ENCODE data around the gene TUBA1C. TPM values are rescaled to one million over a fixed set of nuclear protein-coding genes. Genes with fewer than 3 reads are reported as not detected.
A peak's percentile ranks its signal among the peaks of the same experiment; 100 is the strongest.

TUBA1C gene
- total RNA-seq, 1 experiment from 2014 or later, result 1,376 TPM

DNA sequence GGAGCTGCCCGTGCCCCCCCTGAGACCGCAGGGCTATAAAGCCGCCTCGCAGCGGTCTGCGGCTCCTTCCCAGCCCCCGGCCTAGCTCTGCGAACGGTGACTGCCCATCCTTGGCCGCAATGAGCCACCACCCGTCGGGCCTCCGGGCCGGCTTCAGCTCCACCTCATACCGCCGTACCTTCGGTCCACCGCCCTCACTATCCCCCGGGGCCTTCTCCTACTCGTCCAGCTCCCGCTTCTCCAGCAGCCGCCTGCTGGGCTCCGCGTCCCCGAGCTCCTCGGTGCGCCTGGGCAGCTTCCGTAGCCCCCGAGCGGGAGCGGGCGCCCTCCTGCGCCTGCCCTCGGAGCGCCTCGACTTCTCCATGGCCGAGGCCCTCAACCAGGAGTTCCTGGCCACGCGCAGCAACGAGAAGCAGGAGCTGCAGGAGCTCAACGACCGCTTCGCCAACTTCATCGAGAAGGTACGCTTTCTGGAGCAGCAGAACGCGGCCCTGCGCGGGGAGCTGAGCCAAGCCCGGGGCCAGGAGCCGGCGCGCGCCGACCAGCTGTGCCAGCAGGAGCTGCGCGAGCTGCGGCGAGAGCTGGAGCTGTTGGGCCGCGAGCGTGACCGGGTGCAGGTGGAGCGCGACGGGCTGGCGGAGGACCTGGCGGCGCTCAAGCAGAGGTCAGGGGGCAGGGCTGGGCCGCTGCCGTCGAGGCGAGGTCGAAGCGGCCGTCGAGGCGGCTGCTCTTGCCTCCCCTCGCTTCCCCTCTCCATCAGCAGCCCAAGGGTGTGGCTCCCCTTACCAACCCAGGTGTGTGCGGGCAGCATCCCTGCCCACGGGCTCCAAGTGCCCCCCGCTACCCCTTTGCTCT lies 30.4 kb downstream of the TUBA1C start, which contains the start of gene PRPH:
Gene PRPH (plus strand): TSS at position 66 of the 855 bp plus-strand sequence. CDS start 54 bp downstream, at position 120.
- ATAC-seq (no peak), DNase-seq (no peak)
- Histone ChIP-seq H3K36me3 (ENCODE audit: low read depth, low read length) (no peaks in the 10 kb centered on the region), H3K4me1 (ENCODE audit: insufficient read depth, low read length) (peaks cover 12% of the 10 kb centered on the region), H3K9me2 (replicated peaks; ENCODE audit: low read length) (no peaks in the 10 kb centered on the region), H3K27me3 (ENCODE audit: low read length) (no peaks in the 10 kb centered on the region), H3K79me2 (ENCODE audit: low read length) (no peaks in the 10 kb centered on the region), H3K9me3 (ENCODE audit: low read length) (no peaks in the 10 kb centered on the region), H4K20me1 (ENCODE audit: low read length) (no peaks in the 10 kb centered on the region), H3K9ac (ENCODE audit: low read length) (no peak within 1 kb of the TSS), H3K4me2 (ENCODE audit: low read length) (no peak within 1 kb of the TSS), H3F3A (ENCODE audit: low read length, unreplicated experiment) (no peaks in the 10 kb centered on the region), H3K27ac (ENCODE audit: low read length) (no peak within 1 kb of the TSS), H3K4me3 (ENCODE audit: low read length) (no peak within 1 kb of the TSS), H2AFZ (ENCODE audit: low read length) (no peak within 1 kb of the TSS)
- no TSS peak for BruUV-seq (replicated peaks)
- TF ChIP-seq EZH2phosphoT487 (IDR thresholded peaks at IDR 0.05; ENCODE audit: borderline replicate concordance, low read length) (no peak), EZH2 (IDR thresholded peaks at IDR 0.05; ENCODE audit: low read length, unreplicated experiment) (no peak)
- TF ChIP-seq, protein P1, sequence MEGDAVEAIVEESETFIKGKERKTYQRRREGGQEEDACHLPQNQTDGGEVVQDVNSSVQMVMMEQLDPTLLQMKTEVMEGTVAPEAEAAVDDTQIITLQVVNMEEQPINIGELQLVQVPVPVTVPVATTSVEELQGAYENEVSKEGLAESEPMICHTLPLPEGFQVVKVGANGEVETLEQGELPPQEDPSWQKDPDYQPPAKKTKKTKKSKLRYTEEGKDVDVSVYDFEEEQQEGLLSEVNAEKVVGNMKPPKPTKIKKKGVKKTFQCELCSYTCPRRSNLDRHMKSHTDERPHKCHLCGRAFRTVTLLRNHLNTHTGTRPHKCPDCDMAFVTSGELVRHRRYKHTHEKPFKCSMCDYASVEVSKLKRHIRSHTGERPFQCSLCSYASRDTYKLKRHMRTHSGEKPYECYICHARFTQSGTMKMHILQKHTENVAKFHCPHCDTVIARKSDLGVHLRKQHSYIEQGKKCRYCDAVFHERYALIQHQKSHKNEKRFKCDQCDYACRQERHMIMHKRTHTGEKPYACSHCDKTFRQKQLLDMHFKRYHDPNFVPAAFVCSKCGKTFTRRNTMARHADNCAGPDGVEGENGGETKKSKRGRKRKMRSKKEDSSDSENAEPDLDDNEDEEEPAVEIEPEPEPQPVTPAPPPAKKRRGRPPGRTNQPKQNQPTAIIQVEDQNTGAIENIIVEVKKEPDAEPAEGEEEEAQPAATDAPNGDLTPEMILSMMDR (conservative IDR thresholded peaks at IDR 0.05; ENCODE audit: low read depth, low read length), result no peak
- POLR2A ChIA-PET (ENCODE audit: unreplicated experiment), result no interaction called here
- intact Hi-C loops (cut with micrococcal nuclease), result no loop called here
- CTCF ChIA-PET, result interaction anchor here (0.5 kb wide), 1 partner anchor 428 kb away, joined by 3 read pairs; no protein-coding TSS in a partner anchor

DNA sequence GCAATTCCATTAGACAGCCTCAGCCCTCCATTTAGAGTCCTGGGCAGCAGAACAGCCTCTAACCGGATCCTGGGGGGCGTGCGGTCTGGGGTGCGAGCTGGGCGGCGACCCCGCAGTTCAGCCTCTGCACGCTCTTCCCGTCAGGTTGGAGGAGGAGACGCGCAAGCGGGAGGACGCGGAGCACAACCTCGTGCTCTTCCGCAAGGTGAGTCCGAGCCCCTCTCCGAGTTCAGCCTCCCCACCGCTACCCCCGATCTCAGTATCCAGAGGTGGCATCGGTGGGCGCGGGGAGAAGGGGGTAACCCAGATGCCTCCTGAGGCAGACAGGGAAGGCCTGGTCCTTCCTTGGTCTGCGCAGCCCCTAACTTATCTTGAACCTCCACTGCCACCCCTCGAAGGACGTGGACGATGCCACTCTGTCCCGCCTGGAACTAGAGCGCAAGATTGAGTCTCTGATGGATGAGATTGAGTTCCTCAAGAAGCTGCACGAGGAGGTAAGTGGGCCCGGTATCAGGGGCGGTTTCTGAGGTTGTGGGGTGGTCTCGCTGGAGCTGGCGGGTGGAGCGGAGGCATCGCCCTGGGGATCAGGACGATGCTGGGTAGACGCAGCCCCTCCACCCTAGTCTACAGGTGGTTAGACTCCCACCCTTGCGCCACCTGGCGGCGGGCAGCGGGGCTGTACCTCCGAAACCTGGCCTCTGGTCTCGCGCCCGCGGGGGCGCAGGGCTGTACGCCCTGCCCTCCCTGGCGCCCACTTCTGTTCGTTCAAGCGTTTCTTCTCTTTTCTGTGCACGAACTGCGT lies 31.4 kb downstream of the TUBA1C start:
- Histone ChIP-seq H3K9ac (ENCODE audit: low read length) (no peak overlapping the region), H2AFZ (ENCODE audit: low read length) (peak overlapping the region; percentile 98), H3K36me3 (ENCODE audit: low read depth, low read length) (no peaks in the 10 kb centered on the region), H3K4me1 (ENCODE audit: insufficient read depth, low read length) (peaks cover 12% of the 10 kb centered on the region), H3K9me3 (ENCODE audit: low read length) (no peaks in the 10 kb centered on the region), H3K27me3 (ENCODE audit: low read length) (no peaks in the 10 kb centered on the region), H3K4me3 (ENCODE audit: low read length) (peak overlapping the region; percentile 68), H3K9me2 (replicated peaks; ENCODE audit: low read length) (no peaks in the 10 kb centered on the region), H3K4me2 (ENCODE audit: low read length) (peak overlapping the region; percentile 96), H4K20me1 (ENCODE audit: low read length) (no peaks in the 10 kb centered on the region), H3K27ac (ENCODE audit: low read length) (no peak overlapping the region), H3K79me2 (ENCODE audit: low read length) (no peaks in the 10 kb centered on the region), H3F3A (ENCODE audit: low read length, unreplicated experiment) (no peaks in the 10 kb centered on the region)
- ChIA-PET CTCF (interaction anchor here (1.0 to 1.6 kb wide), 4 partner anchors 13 to 47 kb away, joined by 3 to 12 read pairs (median 4); partner anchors contain the start of gene TROAP), POLR2A (ENCODE audit: unreplicated experiment) (no interaction called here)
- BruUV-seq (replicated peaks), result TSS peak; percentile 41
- DNase-seq (peak; percentile 64), ATAC-seq (peak; percentile 41)
- TF ChIP-seq, protein P1 (conservative IDR thresholded peaks at IDR 0.05; ENCODE audit: low read depth, low read length), result peak; percentile 88
- TF ChIP-seq EZH2 (IDR thresholded peaks at IDR 0.05; ENCODE audit: low read length, unreplicated experiment) (no peak), EZH2phosphoT487 (IDR thresholded peaks at IDR 0.05; ENCODE audit: borderline replicate concordance, low read length) (no peak)
- intact Hi-C loops (cut with micrococcal nuclease), result no loop called here
